OCI-LY3 (cell line): ENCODE measurements around the gene AKR7A2.
"Not testable (repeated sequence)": the region's sequence is repeated elsewhere in the genome, so short reads cannot be mapped to it uniquely, and the experiment has no call there.

ENCODE experiments used
- EZH2phosphoT487 ChIP-seq: fragments of 200-600 bp; shearing (Covaris generic); IDR thresholded peaks from 2 replicates; pipeline ENCODE4 v1.6.1; 2018; ENCODE audit warnings: antibody characterized with exemption, mixed run types, low read depth
- TF ChIP-seq, protein P1 (sequence below): fragments of 200-600, 300-600 bp; sonication (generic); IDR thresholded peaks from 2 replicates; pipeline ENCODE4 v1.5.1; 2014; ENCODE audit warnings: antibody characterized with exemption, low read length, low read depth

DNA sequence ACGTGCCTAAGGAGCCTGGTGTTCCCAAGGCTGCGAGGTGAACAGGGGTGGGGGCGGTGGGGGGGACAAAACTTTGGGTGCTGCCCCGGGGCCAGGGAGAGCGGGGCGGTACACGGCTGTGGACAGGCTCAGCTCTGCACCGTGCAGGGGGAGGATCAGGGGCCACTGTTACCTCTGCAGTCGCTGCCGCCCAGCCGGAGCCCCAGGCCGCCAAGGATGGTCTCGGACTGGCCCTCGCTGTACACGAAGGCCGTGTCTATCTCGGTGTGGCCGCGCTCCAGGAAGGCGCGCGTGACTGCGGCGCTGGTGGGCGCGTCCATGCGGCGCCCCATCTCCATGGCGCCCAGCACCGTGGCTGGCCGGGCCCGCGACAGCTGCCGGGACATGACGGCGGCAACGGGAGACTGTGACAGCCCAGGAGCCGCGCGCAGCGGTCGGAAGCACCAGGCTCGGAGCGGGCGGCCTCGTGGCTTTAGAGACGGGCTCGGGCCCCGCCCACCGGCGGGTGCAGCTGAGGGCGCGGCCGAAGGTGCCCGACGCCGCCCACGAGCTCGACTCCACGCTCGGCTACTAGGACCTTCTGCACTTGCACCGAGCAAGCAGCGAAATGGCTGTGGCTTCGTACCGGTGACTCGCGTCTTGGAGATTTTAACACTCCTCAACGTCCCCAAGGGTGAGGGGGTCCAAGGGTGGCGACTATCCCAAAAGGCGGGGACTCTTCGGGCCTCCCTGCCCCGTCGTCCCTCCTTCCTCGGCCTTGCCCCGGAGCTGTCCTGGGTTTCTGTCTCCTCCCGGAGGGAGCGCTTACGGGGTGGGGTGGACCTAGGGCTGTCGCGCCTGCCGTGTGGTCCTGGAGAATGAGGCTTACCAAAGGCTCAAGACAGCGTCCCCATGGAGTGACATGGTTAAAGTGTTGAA is 23.4 kb downstream of the AKR7A2 start, which contains the start of gene AKR7A3:
- TF ChIP-seq, protein P1, sequence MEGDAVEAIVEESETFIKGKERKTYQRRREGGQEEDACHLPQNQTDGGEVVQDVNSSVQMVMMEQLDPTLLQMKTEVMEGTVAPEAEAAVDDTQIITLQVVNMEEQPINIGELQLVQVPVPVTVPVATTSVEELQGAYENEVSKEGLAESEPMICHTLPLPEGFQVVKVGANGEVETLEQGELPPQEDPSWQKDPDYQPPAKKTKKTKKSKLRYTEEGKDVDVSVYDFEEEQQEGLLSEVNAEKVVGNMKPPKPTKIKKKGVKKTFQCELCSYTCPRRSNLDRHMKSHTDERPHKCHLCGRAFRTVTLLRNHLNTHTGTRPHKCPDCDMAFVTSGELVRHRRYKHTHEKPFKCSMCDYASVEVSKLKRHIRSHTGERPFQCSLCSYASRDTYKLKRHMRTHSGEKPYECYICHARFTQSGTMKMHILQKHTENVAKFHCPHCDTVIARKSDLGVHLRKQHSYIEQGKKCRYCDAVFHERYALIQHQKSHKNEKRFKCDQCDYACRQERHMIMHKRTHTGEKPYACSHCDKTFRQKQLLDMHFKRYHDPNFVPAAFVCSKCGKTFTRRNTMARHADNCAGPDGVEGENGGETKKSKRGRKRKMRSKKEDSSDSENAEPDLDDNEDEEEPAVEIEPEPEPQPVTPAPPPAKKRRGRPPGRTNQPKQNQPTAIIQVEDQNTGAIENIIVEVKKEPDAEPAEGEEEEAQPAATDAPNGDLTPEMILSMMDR, result not testable (repeated sequence)
- not testable (repeated sequence) for TF ChIP-seq EZH2phosphoT487
